Fibroblast of pulmonary artery (primary cell): ENCODE measurements around the gene STRADB.

Experiments
- DNase-seq: peaks from one replicate; pipeline ENCODE4 v3.0.0-alpha.2; 2010; ENCODE audit warnings: low read depth
- H3K4me3 ChIP-seq: replicated peaks from 2 replicates; pipeline ENCODE4 v1.5.1; 2011; ENCODE audit warnings: low read depth, mild to moderate bottlenecking, control low read depth, low read length, moderate library complexity
- CTCF ChIP-seq: IDR thresholded peaks from 2 replicates; pipeline ENCODE4 v1.5.1; 2011; ENCODE audit warnings: mild to moderate bottlenecking, control low read depth, low read length, inconsistent platforms; ENCODE audit errors: missing control alignments

Gene STRADB

GRCh38 chr2:201490291-201490690 lies 38.8 kb downstream of the STRADB start:
- no peak for TF ChIP-seq CTCF
- DNase-seq: no peak
- H3K4me3 ChIP-seq: no peak overlapping the region

DNA sequence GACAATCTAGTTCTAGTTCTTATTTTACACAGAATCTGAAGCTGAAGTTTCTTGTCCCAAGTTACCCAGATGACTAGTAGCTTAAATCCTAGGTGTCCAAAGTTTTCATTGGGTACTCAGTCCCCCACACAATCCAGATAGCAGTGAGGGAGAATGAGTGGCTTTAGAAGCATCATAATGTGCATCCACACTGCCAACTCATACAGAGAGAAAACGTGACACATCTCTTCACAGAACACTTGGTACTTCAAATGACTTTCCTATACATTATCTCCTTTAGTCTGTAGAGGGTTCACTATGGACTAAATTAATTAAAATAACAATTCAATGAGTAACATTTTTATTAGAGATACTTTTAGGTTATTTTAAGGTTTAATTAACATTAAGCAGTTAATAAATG lies 45.2 kb downstream of the STRADB start:
- TF ChIP-seq CTCF: no peak
- H3K4me3 ChIP-seq: no peak overlapping the region
- no peak for DNase-seq

DNA sequence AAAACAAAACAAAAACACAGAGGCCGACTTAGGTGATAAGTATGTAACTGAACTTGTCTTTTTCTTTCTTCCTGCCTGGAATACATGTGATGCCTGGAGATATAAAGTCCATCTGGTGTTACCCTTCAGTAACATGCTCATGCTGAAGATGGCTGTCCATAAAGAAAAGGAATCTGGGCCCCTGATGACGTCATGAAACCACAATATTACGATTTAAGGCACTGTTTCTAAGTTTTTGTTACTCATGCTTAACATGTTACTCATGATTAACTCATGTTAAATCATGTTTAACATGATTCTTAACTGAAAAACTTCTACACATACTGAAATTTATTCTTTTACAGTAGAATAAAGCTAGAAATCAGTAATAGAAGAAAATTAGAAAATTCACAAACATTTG lies 49.0 kb downstream of the STRADB start:
- H3K4me3 ChIP-seq: no peak overlapping the region
- no peak for TF ChIP-seq CTCF
- DNase-seq: peak; percentile 25

DNA sequence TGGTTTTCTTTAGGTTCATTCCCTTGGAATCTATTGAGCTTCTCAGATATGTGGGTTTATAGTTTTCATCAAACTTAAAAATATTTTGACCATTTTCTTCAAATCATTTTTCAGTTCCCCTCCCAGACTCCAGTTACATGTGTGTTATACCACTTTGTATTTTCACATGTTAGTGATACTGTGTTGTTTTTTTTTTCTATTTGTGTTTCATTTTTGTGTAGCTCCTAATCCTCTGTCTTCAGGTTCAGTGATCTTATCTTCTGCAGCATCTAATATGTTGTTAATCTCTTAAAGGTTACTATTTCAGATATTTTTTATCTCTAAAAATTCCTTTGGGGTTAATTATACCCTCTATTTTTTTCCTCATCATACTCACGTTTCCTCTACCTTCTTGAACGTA lies 51.2 kb downstream of the STRADB start:
- no peak for TF ChIP-seq CTCF
- no peak overlapping the region for H3K4me3 ChIP-seq
- DNase-seq: no peak

DNA sequence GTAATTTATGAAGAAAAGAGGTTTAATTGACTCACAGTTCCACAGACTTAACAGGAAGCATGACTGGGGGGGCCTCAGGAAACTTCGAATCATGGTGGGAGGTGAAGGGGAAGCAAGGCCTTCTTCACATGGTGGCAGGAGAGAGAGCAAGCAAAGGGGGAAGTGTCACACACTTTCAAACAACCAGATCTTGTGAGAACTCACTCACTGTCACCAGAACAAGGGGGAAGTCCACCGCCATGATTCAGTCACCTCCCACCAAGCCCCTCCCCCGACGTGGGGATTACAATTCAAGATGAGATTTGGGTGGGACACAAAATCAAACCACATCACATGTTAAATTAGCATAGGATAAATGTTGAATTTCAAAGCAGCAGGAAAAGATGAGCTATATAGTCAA lies 56.2 kb downstream of the STRADB start:
- H3K4me3 ChIP-seq: no peak overlapping the region
- TF ChIP-seq CTCF: no peak
- no peak for DNase-seq

- no peak overlapping the region for H3K4me3 ChIP-seq
- TF ChIP-seq CTCF: no peak
- DNase-seq: no peak
These were observed 61.7 kb downstream of the STRADB start for GRCh38 chr2:201513271-201513670.

DNA sequence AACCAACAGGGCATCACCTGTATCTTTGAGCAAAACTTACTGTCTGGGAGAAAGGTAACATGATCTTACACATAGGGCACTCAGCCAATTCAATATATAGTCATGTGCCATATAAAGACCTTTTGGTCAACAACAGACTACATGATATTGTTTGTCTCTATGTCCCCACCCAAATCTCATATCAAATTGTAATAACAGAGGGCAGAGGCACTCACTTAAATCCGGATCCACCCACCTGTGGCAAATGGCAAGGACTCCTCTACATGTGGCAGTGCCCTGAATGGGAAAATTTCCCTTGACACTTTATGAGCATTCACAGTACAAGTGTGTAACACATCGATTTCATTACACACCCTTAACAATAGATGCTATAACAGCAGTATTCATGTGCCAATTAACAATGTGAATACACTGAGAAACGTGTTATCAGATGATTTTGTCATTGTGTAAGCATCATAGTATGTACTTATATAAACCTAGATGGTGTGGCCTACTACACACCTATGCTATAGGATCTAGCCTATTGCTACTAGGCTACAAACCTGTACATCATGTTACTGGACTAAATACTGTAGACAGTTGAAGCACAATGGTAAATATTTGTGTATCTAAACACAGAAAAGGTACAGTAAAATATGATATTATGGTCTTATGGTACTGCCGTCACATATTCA lies 64.2 kb downstream of the STRADB start:
- H3K4me3 ChIP-seq: no peak overlapping the region
- TF ChIP-seq CTCF: no peak
- DNase-seq: no peak
